HEK293 (cell line): ENCODE data around the gene PCTP.

Experiments
- CTCF ChIA-PET: fragments of 350-600 bp; formaldehyde crosslinking; extraction: SDS; loops from one replicate; lab custom pipeline; 2021; ENCODE audit warnings: antibody characterized with exemption; lab: Yijun Ruan, JAX
- POLR2A ChIA-PET: fragments of 300-600 bp; formaldehyde crosslinking; extraction: SDS; loops from one replicate; lab custom pipeline; 2020; ENCODE audit warnings: antibody characterized with exemption, inconsistent platforms; lab: Yijun Ruan, JAX
- H3K27ac ChIP-seq: fragments of 200-500 bp; sonication (Bioruptor generic); 2 replicates; pipeline ENCODE4 v1.5.1; 2014; ENCODE audit warnings: low read depth, low read length, control low read depth, inconsistent platforms; ENCODE audit errors: extremely low read depth
- H3K36me3 ChIP-seq, 2 experiments: fragments of 200-500 bp in 1 of 2; sonication (Bioruptor generic) in 1 of 2; 1 replicate in 1 of 2; 2 replicates in 1 of 2; pipeline ENCODE4 v1.5.1; 2014 to 2017; ENCODE audit warnings: inconsistent platforms in 2 of 2, low read length in 2 of 2; ENCODE audit not compliant: control insufficient read depth in 2 of 2, insufficient read depth in 1 of 2
- H3K4me1 ChIP-seq: fragments of 200-500 bp; sonication (Bioruptor generic); 2 replicates; pipeline ENCODE4 v1.5.1; 2014; ENCODE audit warnings: mild to moderate bottlenecking, low read length, inconsistent platforms; ENCODE audit not compliant: control insufficient read depth, insufficient read depth
- H3K4me3 ChIP-seq: 2 replicates; pipeline ENCODE4 v1.5.1; 2011; ENCODE audit warnings: low read depth, mild to moderate bottlenecking, control low read depth, low read length, moderate library complexity
- H3K9me3 ChIP-seq: fragments of 200-500 bp; sonication (Bioruptor generic); 2 replicates; pipeline ENCODE4 v1.5.1; 2014; ENCODE audit warnings: low read depth, low read length, inconsistent platforms; ENCODE audit not compliant: control insufficient read depth, insufficient read depth
- GLI4 ChIP-seq: fragments of 450-650 bp; formaldehyde crosslinking; IDR thresholded peaks from 2 replicates; pipeline ENCODE4 v1.5.1; 2016; ENCODE audit warnings: missing biosample characterization, missing genetic modification characterization
- GLIS1 ChIP-seq: fragments of 450-650 bp; formaldehyde crosslinking; IDR thresholded peaks from 2 replicates; pipeline ENCODE4 v1.5.1; 2016; ENCODE audit warnings: missing biosample characterization, missing genetic modification characterization
- KLF1 ChIP-seq: fragments of 450-650 bp; formaldehyde crosslinking; IDR thresholded peaks from 2 replicates; pipeline ENCODE4 v1.5.1; 2016; ENCODE audit warnings: missing biosample characterization, missing genetic modification characterization
- MZF1 ChIP-seq: fragments of 450-650 bp; formaldehyde crosslinking; IDR thresholded peaks from 2 replicates; pipeline ENCODE4 v1.5.1; 2017; ENCODE audit warnings: missing biosample characterization, missing genetic modification characterization, borderline replicate concordance
- ZFP3 ChIP-seq: fragments of 450-650 bp; formaldehyde crosslinking; IDR thresholded peaks from 2 replicates; pipeline ENCODE4 v1.5.1; 2016; ENCODE audit warnings: low read depth, missing biosample characterization, missing genetic modification characterization
- ZIC2 ChIP-seq: fragments of 450-650 bp; formaldehyde crosslinking; IDR thresholded peaks from 2 replicates; pipeline ENCODE4 v1.5.1; 2016; ENCODE audit warnings: missing biosample characterization, missing genetic modification characterization
- ZNF10 ChIP-seq: fragments of 450-650 bp; formaldehyde crosslinking; IDR thresholded peaks from 2 replicates; pipeline ENCODE4 v1.5.1; 2017; ENCODE audit warnings: missing biosample characterization, missing genetic modification characterization
- ZNF16 ChIP-seq: fragments of 450-650 bp; formaldehyde crosslinking; IDR thresholded peaks from 2 replicates; pipeline ENCODE4 v1.5.1; 2016; ENCODE audit warnings: low read depth, missing biosample characterization, missing genetic modification characterization
- ZNF292 ChIP-seq: fragments of 450-650 bp; formaldehyde crosslinking; IDR thresholded peaks from 2 replicates; pipeline ENCODE4 v1.5.1; 2016; ENCODE audit warnings: low read depth, missing biosample characterization, missing genetic modification characterization, borderline replicate concordance
- ZNF416 ChIP-seq: fragments of 450-650 bp; formaldehyde crosslinking; IDR thresholded peaks from 2 replicates; pipeline ENCODE4 v1.5.1; 2016; ENCODE audit warnings: missing biosample characterization, missing genetic modification characterization
- ZNF473 ChIP-seq: fragments of 450-650 bp; formaldehyde crosslinking; IDR thresholded peaks from 2 replicates; pipeline ENCODE4 v1.5.1; 2017; ENCODE audit warnings: missing biosample characterization, missing genetic modification characterization
- ZNF76 ChIP-seq: fragments of 450-650 bp; formaldehyde crosslinking; IDR thresholded peaks from 2 replicates; pipeline ENCODE4; 2016; ENCODE audit warnings: low read depth, missing biosample characterization, missing genetic modification characterization, borderline replicate concordance
- TF ChIP-seq, protein P1 (sequence below): fragments of 450-650 bp; formaldehyde crosslinking; IDR thresholded peaks from 2 replicates; pipeline ENCODE4 v1.5.1; 2016; ENCODE audit warnings: missing biosample characterization, missing genetic modification characterization
- TF ChIP-seq, protein P2 (sequence below): fragments of 450-650 bp; formaldehyde crosslinking; IDR thresholded peaks from 2 replicates; pipeline ENCODE4 v1.5.1; 2016; ENCODE audit warnings: missing biosample characterization, missing genetic modification characterization
- TF ChIP-seq, protein P3 (sequence below): fragments of 450-650 bp; formaldehyde crosslinking; IDR thresholded peaks from 2 replicates; pipeline ENCODE4 v1.5.1; 2016; ENCODE audit warnings: missing biosample characterization, missing genetic modification characterization, low read depth
- TF ChIP-seq, protein P4 (sequence below): fragments of 450-650 bp; formaldehyde crosslinking; IDR thresholded peaks from 2 replicates; pipeline ENCODE4 v1.5.1; 2016; ENCODE audit warnings: missing biosample characterization, missing genetic modification characterization
- TF ChIP-seq, protein P5 (sequence below): fragments of 450-650 bp; formaldehyde crosslinking; IDR thresholded peaks from 2 replicates; pipeline ENCODE4 v1.5.1; 2016; ENCODE audit warnings: missing biosample characterization, missing genetic modification characterization

PCTP gene

DNA sequence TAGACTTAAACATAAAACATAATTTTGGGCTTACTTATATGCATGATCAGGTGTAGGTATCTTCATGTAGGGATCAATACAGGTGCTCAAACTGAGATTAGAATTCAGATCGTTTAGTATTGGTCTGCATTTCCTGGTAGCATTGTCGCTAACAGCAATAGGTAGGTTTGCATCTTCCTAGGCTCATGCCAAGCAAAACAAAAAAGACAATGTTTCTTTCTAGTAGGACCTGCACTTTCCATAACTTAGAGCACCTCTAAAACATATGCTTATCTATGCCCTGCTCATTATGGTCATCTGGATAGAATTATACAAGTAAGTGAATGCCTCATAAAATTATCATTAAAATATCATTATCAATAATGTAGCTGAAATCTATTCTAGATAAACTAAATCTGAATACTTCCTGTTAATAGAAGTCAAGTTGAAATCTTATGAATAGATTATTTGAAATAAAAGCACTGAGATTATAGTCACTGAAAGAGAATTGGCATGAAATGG lies 26.7 kb downstream of the PCTP start:
- H3K4me3 ChIP-seq, result no peak overlapping the region
- TF ChIP-seq ZNF292 (tag by site-specific recombination) (no peak), GLIS1 (tag by site-specific recombination) (no peak), ZNF473 (tag by site-specific recombination) (no peak)
- TF ChIP-seq, all 188 proteins: peak for 0
- Histone ChIP-seq H3K9me3 (no peaks in the 10 kb centered on the region), H3K36me3 (peaks cover 5 to 49% of the 10 kb centered on the region in 2 experiments; a peak in 2 of 3 replicates), H3K4me1 (no peaks in the 10 kb centered on the region), H3K27ac (no peak overlapping the region)
- CTCF ChIA-PET, result interaction anchor here (1.0 kb wide), 1 partner anchor 43 kb away, joined by 3 read pairs; no protein-coding TSS in a partner anchor
- POLR2A ChIA-PET, result no interaction called here

DNA sequence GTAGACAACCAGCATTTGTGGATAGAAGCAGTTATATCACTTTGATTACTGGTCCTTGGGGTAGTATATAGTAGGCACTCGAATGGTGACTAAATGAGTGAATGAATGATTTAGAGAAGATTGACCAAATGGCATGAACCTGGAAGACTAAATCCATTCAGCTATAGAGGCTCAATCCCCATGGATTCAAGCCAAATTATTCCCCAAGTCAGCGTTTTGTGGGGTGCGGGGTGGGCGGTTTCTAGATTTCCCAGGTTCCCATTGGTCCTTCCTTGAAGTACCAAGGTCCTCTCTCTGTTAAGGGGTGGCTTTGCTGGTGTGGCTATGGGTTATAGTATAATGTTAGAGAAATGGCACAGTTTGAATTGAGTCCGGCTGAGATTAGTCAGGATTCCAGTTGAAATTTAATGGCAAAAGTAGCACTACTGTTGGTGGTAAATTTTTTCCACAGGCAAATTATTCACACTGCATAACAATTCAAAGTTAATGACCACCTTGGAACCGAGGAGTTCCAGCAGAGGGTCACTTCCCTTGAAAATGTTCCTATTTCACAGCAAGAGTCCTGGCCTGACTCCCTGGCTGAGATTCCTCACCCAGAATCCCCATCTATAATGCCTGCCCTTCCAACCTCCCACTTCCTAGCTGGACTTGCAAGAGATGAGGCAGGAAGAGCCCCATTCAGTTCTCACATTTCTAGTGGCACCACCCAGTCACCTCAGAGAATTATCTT lies 27.7 kb downstream of the PCTP start:
- H3K9me3 ChIP-seq, result no peaks in the 10 kb centered on the region
- POLR2A ChIA-PET, result no interaction called here
- CTCF ChIA-PET, result no interaction called here
- peaks cover 5 to 38% of the 10 kb centered on the region in 2 experiments; a peak in 2 of 3 replicates for H3K36me3 ChIP-seq
- H3K4me1 ChIP-seq, result no peaks in the 10 kb centered on the region
- no peak overlapping the region for H3K4me3 ChIP-seq
- no peak for TF ChIP-seq KLF1 (tag by site-specific recombination)
- TF ChIP-seq, protein P1, sequence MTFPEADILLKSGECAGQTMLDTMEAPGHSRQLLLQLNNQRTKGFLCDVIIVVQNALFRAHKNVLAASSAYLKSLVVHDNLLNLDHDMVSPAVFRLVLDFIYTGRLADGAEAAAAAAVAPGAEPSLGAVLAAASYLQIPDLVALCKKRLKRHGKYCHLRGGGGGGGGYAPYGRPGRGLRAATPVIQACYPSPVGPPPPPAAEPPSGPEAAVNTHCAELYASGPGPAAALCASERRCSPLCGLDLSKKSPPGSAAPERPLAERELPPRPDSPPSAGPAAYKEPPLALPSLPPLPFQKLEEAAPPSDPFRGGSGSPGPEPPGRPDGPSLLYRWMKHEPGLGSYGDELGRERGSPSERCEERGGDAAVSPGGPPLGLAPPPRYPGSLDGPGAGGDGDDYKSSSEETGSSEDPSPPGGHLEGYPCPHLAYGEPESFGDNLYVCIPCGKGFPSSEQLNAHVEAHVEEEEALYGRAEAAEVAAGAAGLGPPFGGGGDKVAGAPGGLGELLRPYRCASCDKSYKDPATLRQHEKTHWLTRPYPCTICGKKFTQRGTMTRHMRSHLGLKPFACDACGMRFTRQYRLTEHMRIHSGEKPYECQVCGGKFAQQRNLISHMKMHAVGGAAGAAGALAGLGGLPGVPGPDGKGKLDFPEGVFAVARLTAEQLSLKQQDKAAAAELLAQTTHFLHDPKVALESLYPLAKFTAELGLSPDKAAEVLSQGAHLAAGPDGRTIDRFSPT (tag by site-specific recombination), result no peak
- no peak overlapping the region for H3K27ac ChIP-seq

DNA sequence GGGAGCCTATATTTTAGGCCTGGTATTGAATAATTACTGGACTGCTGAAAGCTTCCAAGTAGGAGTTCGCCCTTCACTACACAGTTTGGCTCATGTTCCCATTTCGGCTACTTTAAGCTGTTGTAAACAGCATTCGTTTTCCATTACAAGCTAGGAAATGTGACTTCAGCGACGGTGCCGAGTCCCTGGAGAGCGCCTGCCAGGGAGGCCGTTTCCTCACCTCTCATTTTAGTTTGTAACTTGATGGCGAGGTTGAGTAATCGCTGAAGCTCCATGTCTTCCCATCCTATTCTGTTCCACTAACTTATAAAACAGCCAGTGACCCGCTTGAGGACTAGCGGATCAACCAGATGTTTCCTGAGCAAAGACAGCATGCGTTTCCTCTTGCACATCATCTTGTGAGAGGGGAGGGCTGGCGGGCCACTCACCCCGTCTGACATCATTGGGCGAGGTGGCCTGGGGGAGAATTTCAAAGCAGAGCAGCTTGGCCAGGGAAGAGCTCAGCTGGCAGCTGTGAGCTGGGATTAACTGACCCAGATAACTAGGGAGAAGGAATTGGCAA lies 32.9 kb downstream of the PCTP start:
- POLR2A ChIA-PET, result no interaction called here
- CTCF ChIA-PET, result interaction anchor here (0.6 to 4.3 kb wide), 5 partner anchors 13 to 121 kb away, joined by 3 to 29 read pairs (median 3); no protein-coding TSS in a partner anchor
- no peak overlapping the region for H3K4me3 ChIP-seq
- no peaks in the 10 kb centered on the region for H3K36me3 ChIP-seq
- H3K27ac ChIP-seq, result no peak overlapping the region
- H3K9me3 ChIP-seq, result no peaks in the 10 kb centered on the region
- H3K4me1 ChIP-seq, result no peaks in the 10 kb centered on the region
- TF ChIP-seq, protein P2, sequence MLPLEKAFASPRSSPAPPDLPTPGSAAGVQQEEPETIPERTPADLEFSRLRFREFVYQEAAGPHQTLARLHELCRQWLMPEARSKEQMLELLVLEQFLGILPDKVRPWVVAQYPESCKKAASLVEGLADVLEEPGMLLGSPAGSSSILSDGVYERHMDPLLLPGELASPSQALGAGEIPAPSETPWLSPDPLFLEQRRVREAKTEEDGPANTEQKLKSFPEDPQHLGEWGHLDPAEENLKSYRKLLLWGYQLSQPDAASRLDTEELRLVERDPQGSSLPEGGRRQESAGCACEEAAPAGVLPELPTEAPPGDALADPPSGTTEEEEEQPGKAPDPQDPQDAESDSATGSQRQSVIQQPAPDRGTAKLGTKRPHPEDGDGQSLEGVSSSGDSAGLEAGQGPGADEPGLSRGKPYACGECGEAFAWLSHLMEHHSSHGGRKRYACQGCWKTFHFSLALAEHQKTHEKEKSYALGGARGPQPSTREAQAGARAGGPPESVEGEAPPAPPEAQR (tag by site-specific recombination), result no peak
- TF ChIP-seq ZNF16 (tag by site-specific recombination) (no peak), ZIC2 (tag by site-specific recombination) (no peak), ZNF76 (tag by site-specific recombination) (no peak), ZFP3 (tag by site-specific recombination) (no peak), GLI4 (tag by site-specific recombination) (no peak), ZNF10 (tag by site-specific recombination) (no peak), MZF1 (tag by site-specific recombination) (no peak), ZNF416 (no peak)
- TF ChIP-seq, protein P3, sequence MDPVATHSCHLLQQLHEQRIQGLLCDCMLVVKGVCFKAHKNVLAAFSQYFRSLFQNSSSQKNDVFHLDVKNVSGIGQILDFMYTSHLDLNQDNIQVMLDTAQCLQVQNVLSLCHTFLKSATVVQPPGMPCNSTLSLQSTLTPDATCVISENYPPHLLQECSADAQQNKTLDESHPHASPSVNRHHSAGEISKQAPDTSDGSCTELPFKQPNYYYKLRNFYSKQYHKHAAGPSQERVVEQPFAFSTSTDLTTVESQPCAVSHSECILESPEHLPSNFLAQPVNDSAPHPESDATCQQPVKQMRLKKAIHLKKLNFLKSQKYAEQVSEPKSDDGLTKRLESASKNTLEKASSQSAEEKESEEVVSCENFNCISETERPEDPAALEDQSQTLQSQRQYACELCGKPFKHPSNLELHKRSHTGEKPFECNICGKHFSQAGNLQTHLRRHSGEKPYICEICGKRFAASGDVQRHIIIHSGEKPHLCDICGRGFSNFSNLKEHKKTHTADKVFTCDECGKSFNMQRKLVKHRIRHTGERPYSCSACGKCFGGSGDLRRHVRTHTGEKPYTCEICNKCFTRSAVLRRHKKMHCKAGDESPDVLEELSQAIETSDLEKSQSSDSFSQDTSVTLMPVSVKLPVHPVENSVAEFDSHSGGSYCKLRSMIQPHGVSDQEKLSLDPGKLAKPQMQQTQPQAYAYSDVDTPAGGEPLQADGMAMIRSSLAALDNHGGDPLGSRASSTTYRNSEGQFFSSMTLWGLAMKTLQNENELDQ (tag by site-specific recombination), result no peak
- TF ChIP-seq, protein P4, sequence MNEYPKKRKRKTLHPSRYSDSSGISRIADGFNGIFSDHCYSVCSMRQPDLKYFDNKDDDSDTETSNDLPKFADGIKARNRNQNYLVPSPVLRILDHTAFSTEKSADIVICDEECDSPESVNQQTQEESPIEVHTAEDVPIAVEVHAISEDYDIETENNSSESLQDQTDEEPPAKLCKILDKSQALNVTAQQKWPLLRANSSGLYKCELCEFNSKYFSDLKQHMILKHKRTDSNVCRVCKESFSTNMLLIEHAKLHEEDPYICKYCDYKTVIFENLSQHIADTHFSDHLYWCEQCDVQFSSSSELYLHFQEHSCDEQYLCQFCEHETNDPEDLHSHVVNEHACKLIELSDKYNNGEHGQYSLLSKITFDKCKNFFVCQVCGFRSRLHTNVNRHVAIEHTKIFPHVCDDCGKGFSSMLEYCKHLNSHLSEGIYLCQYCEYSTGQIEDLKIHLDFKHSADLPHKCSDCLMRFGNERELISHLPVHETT (tag by site-specific recombination), result no peak
- TF ChIP-seq, protein P5, sequence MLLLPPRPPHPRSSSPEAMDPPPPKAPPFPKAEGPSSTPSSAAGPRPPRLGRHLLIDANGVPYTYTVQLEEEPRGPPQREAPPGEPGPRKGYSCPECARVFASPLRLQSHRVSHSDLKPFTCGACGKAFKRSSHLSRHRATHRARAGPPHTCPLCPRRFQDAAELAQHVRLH (tag by site-specific recombination), result no peak
